Effector memory CD4-positive, alpha-beta T cell (primary cell): ENCODE results near the gene GABRR3.

Experiments used
- DNase-seq, 3 donors: peaks; one replicate each; pipeline ENCODE4 v3.0.0-alpha.2; 2020
- H3K27ac ChIP-seq: 2 replicates; pipeline ENCODE4 v1.7.0; 2013; ENCODE audit warnings: mild to moderate bottlenecking, low read length, moderate library complexity; ENCODE audit not compliant: insufficient read depth, poor library complexity, severe bottlenecking
- H3K27me3 ChIP-seq: replicated peaks from 2 replicates; pipeline ENCODE4 v1.7.0; 2013; ENCODE audit warnings: mild to moderate bottlenecking, low read length; ENCODE audit not compliant: insufficient read depth, control insufficient read depth, poor library complexity, severe bottlenecking
- H3K36me3 ChIP-seq: 2 replicates; pipeline ENCODE4 v1.7.0; 2013; ENCODE audit warnings: mild to moderate bottlenecking, low read length, moderate library complexity; ENCODE audit not compliant: control insufficient read depth, insufficient read depth
- H3K4me1 ChIP-seq: 2 replicates; pipeline ENCODE4 v1.7.0; 2013; ENCODE audit warnings: low read length, mild to moderate bottlenecking; ENCODE audit not compliant: control insufficient read depth, insufficient read depth, poor library complexity, severe bottlenecking
- H3K4me3 ChIP-seq: 2 replicates; pipeline ENCODE4 v1.7.0; 2013; ENCODE audit warnings: low read length, low read depth, mild to moderate bottlenecking; ENCODE audit not compliant: insufficient read depth, poor library complexity, severe bottlenecking
- H3K9me3 ChIP-seq: 2 replicates; pipeline ENCODE4 v1.7.0; 2013; ENCODE audit warnings: mild to moderate bottlenecking, low read length, moderate library complexity; ENCODE audit not compliant: control insufficient read depth

GABRR3 gene

GRCh38 chr3:97974996-97975395 is 60.1 kb downstream of the GABRR3 start:
- H3K9me3 ChIP-seq, result no peaks in the 10 kb centered on the region
- no peak overlapping the region for H3K4me3 ChIP-seq
- no peak for DNase-seq
- H3K36me3 ChIP-seq, result no peaks in the 10 kb centered on the region
- H3K27me3 ChIP-seq, result no peaks in the 10 kb centered on the region
- no peak overlapping the region for H3K27ac ChIP-seq
- H3K4me1 ChIP-seq, result peaks cover 12% of the 10 kb centered on the region

GRCh38 chr3:97972976-97973375 is 62.1 kb downstream of the GABRR3 start:
- Histone ChIP-seq H3K9me3 (no peaks in the 10 kb centered on the region), H3K4me3 (no peak overlapping the region), H3K4me1 (peaks cover 19% of the 10 kb centered on the region), H3K36me3 (no peaks in the 10 kb centered on the region), H3K27ac (peak overlapping the region; percentile 58), H3K27me3 (no peaks in the 10 kb centered on the region)
- DNase-seq, result no peak

- Histone ChIP-seq H3K27ac (peak within 1 kb of the TSS; percentile 58), H3K9me3 (no peaks in the 10 kb centered on the region), H3K4me1 (peaks cover 19% of the 10 kb centered on the region), H3K4me3 (peak within 1 kb of the TSS; percentile 58), H3K27me3 (no peaks in the 10 kb centered on the region), H3K36me3 (no peaks in the 10 kb centered on the region)
- peak; percentile 53 to 58 (median 56) for DNase-seq
Observed at GRCh38 chr3:97971679-97972567, 63.2 kb downstream of the GABRR3 start, which contains the start of gene RIOX2. TSS of gene RIOX2 (minus strand) at chr3:97972431. CDS start at chr3:97967593, 4,838 bp downstream.

DNA sequence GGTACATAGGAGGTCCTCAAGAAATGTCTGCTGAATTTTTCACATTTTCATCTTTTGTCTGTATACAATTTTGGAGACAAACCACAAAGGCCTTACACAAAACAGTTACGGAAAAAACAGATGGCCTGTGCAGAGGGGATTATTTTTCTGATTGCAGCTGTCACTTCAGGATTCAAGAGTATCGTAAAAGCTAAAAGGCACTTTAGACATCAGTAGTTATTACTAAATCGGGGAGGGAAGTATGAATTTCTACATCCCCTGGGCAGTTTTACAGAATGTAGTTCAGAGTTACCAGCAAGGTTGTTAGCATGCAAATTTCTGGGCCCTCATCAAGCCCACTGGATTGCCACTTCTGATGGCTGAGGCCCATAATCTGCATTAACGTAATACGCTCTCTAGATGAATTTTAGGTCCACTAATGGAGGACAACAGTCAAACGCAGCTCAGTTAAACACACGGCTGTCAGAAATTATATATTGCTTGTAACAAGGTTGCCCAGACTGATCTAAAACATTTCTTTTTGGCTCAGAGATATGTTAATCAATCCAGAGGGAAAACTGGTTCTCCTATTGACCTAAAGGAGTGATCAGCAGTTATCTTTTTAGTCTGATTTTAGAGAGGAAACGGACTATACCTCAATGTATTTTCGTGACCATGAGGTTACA is 64.0 kb downstream of the GABRR3 start:
- no peaks in the 10 kb centered on the region for H3K27me3 ChIP-seq
- H3K4me1 ChIP-seq, result peaks cover 19% of the 10 kb centered on the region
- H3K27ac ChIP-seq, result peak overlapping the region; percentile 48
- no peaks in the 10 kb centered on the region for H3K9me3 ChIP-seq
- H3K4me3 ChIP-seq, result peak overlapping the region; percentile 58
- no peak for DNase-seq
- no peaks in the 10 kb centered on the region for H3K36me3 ChIP-seq

- Histone ChIP-seq H3K36me3 (no peaks in the 10 kb centered on the region), H3K9me3 (no peaks in the 10 kb centered on the region), H3K27ac (no peak overlapping the region), H3K27me3 (no peaks in the 10 kb centered on the region), H3K4me3 (no peak overlapping the region), H3K4me1 (peaks cover 19% of the 10 kb centered on the region)
- no peak for DNase-seq
Observed at GRCh38 chr3:97970156-97970555, 65.0 kb downstream of the GABRR3 start.

DNA sequence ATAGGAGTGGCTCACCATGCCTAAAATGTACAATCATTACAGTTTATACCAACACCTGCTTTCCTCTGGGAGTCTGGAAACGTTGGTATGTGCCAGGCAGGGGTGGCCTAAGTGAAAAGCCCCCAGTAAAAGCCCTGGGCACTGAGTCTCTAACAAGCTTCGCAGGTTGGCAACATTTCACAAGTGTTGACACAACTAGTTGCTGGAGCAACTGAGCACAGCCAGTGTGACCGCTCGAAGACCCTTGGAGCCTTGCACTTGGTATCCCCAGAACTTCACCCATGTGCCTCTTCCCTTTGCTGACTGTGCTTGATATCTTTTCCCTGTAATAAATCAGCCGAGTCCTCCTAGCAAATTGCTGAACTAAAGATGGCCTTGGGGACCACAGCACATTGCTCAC is 65.6 kb downstream of the GABRR3 start:
- no peak overlapping the region for H3K4me3 ChIP-seq
- no peaks in the 10 kb centered on the region for H3K27me3 ChIP-seq
- peaks cover 19% of the 10 kb centered on the region for H3K4me1 ChIP-seq
- no peak overlapping the region for H3K27ac ChIP-seq
- no peaks in the 10 kb centered on the region for H3K36me3 ChIP-seq
- no peak for DNase-seq
- H3K9me3 ChIP-seq, result no peaks in the 10 kb centered on the region

- Histone ChIP-seq H3K36me3 (no peaks in the 10 kb centered on the region), H3K27ac (no peak overlapping the region), H3K9me3 (no peaks in the 10 kb centered on the region), H3K4me3 (no peak overlapping the region), H3K27me3 (no peaks in the 10 kb centered on the region), H3K4me1 (peaks cover 19% of the 10 kb centered on the region)
- DNase-seq, result no peak
Observed at GRCh38 chr3:97968376-97968775, 66.7 kb downstream of the GABRR3 start.

GRCh38 chr3:97967966-97968365 is 67.1 kb downstream of the GABRR3 start:
- H3K4me3 ChIP-seq, result no peak overlapping the region
- H3K4me1 ChIP-seq, result peaks cover 18% of the 10 kb centered on the region
- H3K36me3 ChIP-seq, result no peaks in the 10 kb centered on the region
- H3K27ac ChIP-seq, result no peak overlapping the region
- H3K27me3 ChIP-seq, result no peaks in the 10 kb centered on the region
- no peak for DNase-seq
- no peaks in the 10 kb centered on the region for H3K9me3 ChIP-seq

- Histone ChIP-seq H3K36me3 (peaks cover 31% of the 10 kb centered on the region), H3K27me3 (no peaks in the 10 kb centered on the region), H3K4me1 (no peaks in the 10 kb centered on the region), H3K27ac (no peak overlapping the region), H3K4me3 (no peak overlapping the region), H3K9me3 (no peaks in the 10 kb centered on the region)
- DNase-seq, result no peak
Observed at GRCh38 chr3:97960993-97961766, 73.9 kb downstream of the GABRR3 start.
